Retinal pigment epithelial cell (primary cell): ENCODE data around the gene JADE1.

Experiments
- DNase-seq: peaks from one replicate; pipeline ENCODE4 v3.0.0-alpha.2; 2010; ENCODE audit warnings: low read depth
- H3K4me3 ChIP-seq: 2 replicates; pipeline ENCODE4 v1.5.1; 2011; ENCODE audit warnings: mild to moderate bottlenecking, low read length, control low read depth, moderate library complexity
- TF ChIP-seq, protein P1 (sequence below): conservative IDR thresholded peaks from 2 replicates; pipeline ENCODE4 v1.5.1; 2011; ENCODE audit warnings: low read depth, low read length, control low read depth, inconsistent platforms

The JADE1 gene

DNA sequence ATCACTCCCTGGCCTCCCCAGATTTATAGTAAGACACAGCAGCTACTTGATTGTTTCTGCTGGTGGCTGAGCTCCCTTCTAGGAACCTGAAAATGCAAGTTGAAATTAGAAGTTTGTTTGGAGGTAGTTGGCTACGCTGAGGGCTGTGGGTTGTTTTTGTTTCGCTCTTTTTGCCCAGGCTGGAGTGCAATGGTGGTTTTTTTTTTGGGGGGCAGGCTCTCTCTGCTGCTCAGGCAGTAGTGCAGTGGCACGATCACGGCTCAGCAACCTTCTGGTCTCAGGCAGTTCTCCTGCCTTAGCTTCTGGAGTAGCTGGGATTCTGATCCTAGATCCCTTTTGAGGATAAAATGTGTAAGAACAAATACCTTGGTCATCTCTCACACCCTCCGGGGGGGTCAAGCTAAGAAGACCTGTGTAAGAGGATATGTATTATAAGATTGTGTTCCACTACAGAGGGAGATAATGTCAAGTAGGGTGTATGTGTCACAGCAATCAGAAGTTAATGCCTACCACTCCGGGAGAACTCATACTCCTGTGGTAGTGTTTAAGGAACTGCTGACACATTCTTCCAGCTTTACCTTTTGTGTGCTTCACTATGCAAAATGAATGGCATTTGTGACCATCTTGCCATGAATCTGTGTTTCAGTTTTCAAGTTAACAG lies 9.7 kb downstream of the JADE1 start:
- TF ChIP-seq, protein P1, sequence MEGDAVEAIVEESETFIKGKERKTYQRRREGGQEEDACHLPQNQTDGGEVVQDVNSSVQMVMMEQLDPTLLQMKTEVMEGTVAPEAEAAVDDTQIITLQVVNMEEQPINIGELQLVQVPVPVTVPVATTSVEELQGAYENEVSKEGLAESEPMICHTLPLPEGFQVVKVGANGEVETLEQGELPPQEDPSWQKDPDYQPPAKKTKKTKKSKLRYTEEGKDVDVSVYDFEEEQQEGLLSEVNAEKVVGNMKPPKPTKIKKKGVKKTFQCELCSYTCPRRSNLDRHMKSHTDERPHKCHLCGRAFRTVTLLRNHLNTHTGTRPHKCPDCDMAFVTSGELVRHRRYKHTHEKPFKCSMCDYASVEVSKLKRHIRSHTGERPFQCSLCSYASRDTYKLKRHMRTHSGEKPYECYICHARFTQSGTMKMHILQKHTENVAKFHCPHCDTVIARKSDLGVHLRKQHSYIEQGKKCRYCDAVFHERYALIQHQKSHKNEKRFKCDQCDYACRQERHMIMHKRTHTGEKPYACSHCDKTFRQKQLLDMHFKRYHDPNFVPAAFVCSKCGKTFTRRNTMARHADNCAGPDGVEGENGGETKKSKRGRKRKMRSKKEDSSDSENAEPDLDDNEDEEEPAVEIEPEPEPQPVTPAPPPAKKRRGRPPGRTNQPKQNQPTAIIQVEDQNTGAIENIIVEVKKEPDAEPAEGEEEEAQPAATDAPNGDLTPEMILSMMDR: no peak
- no peak overlapping the region for H3K4me3 ChIP-seq
- DNase-seq: no peak

DNA sequence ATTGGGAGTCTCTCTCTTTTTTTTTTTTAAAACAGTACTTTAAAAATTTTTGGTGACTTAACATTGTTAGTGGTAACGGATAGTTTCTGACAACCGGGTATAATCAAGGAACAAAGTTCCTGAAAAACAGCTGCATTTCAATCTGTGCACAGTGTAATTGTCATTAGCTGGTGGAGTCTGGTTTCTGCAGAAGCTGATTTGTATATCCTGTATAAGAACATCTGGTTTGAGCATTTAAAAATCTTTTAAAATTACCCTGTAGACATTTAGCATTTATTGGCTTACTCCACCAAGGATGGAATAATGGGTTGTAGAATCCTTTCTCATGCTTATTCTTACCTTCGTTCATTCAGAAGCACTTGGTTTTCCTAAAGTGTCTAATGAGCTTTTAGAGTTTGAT lies 11.2 kb downstream of the JADE1 start:
- TF ChIP-seq, protein P1: no peak
- H3K4me3 ChIP-seq: no peak overlapping the region
- DNase-seq: no peak

DNA sequence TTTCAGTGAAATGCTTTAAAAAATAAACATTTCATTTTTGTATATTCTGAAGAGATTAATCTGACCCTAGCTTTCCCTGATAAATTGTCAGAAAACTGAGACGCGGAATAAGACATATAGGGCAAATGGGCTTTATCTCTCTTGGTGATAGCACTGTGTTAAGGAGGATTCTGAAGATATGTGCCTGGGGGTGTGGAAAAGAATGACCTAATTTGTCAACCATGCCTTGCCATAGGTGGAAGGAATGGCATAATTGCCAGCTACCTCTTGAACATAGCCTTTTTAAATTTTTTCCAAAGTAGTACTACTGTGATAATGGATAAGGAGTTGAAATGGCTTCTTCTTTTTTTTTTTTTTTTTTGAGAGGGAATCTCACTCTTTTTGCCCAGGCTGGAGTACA lies 11.7 kb downstream of the JADE1 start:
- TF ChIP-seq, protein P1: no peak
- DNase-seq: no peak
- no peak overlapping the region for H3K4me3 ChIP-seq

DNA sequence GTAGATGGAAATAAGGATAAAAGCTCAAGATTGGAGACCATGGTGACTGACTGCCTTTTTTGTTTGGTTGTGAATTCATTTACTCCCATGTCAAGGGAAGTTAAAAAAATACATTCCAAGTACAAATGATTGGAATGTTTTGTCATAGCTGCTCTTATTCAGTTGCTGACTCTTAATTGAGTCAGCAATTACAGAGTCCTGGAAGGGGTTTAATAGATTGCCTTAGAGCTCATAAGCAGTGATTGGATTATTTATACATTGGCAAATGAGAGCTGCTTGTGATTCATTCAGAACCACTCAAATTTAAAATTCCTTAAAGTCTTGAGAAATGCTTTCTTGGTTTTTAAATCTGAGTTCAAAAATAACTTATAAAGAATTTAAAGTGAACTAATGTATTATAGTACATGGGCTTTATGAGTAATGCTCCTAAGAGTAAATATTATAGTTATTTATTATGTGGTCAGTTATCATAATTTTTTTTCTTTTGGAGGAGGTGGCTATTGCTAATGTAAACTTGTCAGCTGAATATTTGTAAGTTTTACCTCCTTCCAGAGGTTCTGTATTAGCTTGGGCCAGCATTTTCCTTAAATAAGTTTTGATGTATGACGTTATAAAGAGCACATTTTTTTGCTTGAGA lies 13.6 kb downstream of the JADE1 start:
- TF ChIP-seq, protein P1: no peak
- no peak overlapping the region for H3K4me3 ChIP-seq
- DNase-seq: peak; percentile 94

- TF ChIP-seq, protein P1: no peak
- DNase-seq: no peak
- H3K4me3 ChIP-seq: no peak overlapping the region
These were observed 15.7 kb downstream of the JADE1 start for GRCh38 chr4:128825226-128825625.

- no peak overlapping the region for H3K4me3 ChIP-seq
- no peak for DNase-seq
- TF ChIP-seq, protein P1: no peak
These were observed 17.8 kb downstream of the JADE1 start for GRCh38 chr4:128827296-128827695.

DNA sequence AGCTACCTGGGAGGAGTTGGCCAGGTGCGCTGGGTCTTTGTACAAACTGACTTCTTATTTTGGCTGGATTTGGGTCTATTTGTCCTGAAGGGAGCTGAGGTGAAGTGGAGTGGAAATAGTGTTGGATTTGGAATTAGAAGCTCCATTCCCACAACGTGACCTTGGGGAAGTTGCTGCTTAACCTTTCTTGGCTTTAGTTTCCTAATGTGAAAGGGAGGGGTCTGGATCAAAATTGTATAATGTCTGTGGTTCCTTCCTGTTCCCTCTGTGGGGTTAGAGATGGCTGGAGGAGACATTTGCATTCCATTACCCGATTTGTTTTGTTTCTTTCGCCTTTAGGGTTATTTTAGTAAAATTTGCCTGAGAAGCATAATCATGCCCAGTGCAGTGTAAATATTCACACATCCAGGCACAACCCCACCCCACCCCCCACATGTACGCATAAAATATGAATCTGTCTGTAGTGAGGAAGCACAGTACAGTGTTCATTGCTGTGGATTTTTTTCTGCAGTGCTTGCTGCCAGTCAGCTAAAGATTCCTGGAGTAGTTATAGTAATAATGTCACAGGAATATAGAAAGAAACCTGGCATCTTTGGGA lies 21.5 kb downstream of the JADE1 start:
- no peak overlapping the region for H3K4me3 ChIP-seq
- TF ChIP-seq, protein P1: no peak
- no peak for DNase-seq
